HCT116 (cell line): Measurements from ENCODE around the gene CEP170B. TPM values are rescaled to one million over a fixed set of nuclear protein-coding genes. Genes with fewer than 3 reads are reported as not detected.

Source experiments
- ATAC-seq: fragments of 200-7000 bp; cut with Tn5 transposase; 2 replicates; pipeline ENCODE4 v1.9.1; 2020; ENCODE audit warnings: mild to moderate bottlenecking, moderate library complexity
- BruUV-seq: library from RNA; stranded (reverse); fragments of 400-500 nt; replicated peaks from 2 replicates; lab custom pipeline; 2021; lab: Mats Ljungman, UMichigan
- CTCF ChIA-PET: fragments of 300-600 bp; sonication (Branson Sonifier 250); formaldehyde crosslinking; loops from one replicate; lab custom pipeline; 2021; ENCODE audit warnings: antibody characterized with exemption; lab: Charles Lee
- POLR2A ChIA-PET: fragments of 300-600, 350-600 bp; sonication (Branson Sonifier 250); formaldehyde crosslinking; loops from one replicate; lab custom pipeline; 2021; ENCODE audit warnings: antibody characterized with exemption; lab: Charles Lee
- RAD21 ChIA-PET, 2 experiments: fragments of 300-600 bp; sonication (Branson Sonifier 250); formaldehyde crosslinking; loops; one replicate each; lab custom pipeline; 2023; ENCODE audit warnings: low total read pairs in 2 of 2; ENCODE audit not compliant: uncharacterized antibody in 2 of 2, unreplicated experiment in 2 of 2, low non-redundant PET in 1 of 2; lab: Charles Lee
- DNase-seq: peaks from one replicate; pipeline ENCODE4 v3.0.0-alpha.2; 2010; ENCODE audit warnings: low read depth, low spot score
- H2AFZ ChIP-seq: fragments of 200-600 bp; shearing (Covaris generic), sonication (generic); 2 replicates; pipeline ENCODE4 v1.6.1; 2017; ENCODE audit warnings: low read depth, mixed run types, mixed read lengths, antibody characterized with exemption, low read length; ENCODE audit not compliant: poor library complexity, severe bottlenecking
- H3K27ac ChIP-seq: 2 replicates; pipeline ENCODE4 v1.5.1; 2012; ENCODE audit warnings: low read depth, low read length
- H3K27me3 ChIP-seq: fragments of 200-600 bp; sonication (generic); 2 replicates; pipeline ENCODE4 v1.6.1; 2016; ENCODE audit warnings: mixed run types, low read length, mixed read lengths; ENCODE audit not compliant: insufficient read depth
- H3K36me3 ChIP-seq, 2 experiments: fragments of 200-500 bp in 1 of 2; fragments of 200-600 bp in 1 of 2; sonication (Bioruptor generic) in 1 of 2; sonication (generic) in 1 of 2; 2 replicates each; pipeline versions ENCODE4 v1.5.1 to v1.6.1; 2014 to 2016; ENCODE audit warnings: low read length in 2 of 2, inconsistent platforms in 1 of 2, mixed read lengths in 1 of 2, mixed run types in 1 of 2; ENCODE audit not compliant: insufficient read depth in 2 of 2, control insufficient read depth in 1 of 2
- H3K4me1 ChIP-seq, 2 experiments: fragments of 200-600 bp in 1 of 2; sonication (generic) in 1 of 2; 2 replicates each; pipeline versions ENCODE4 v1.5.1 to v1.6.1; 2012 to 2017; ENCODE audit warnings: low read length in 2 of 2, inconsistent platforms in 1 of 2, mild to moderate bottlenecking in 1 of 2, mixed read lengths in 1 of 2, mixed run types in 1 of 2, moderate library complexity in 1 of 2; ENCODE audit not compliant: insufficient read depth in 2 of 2, control insufficient read depth in 1 of 2
- H3K4me2 ChIP-seq: fragments of 200-600 bp; sonication (generic); 2 replicates; pipeline ENCODE4 v1.6.1; 2017; ENCODE audit warnings: mixed run types, low read length, mixed read lengths
- H3K4me3 ChIP-seq, 2 experiments: fragments of 200-600 bp in 1 of 2; sonication (generic) in 1 of 2; replicated peaks in 1 of 2; 2 replicates each; pipeline ENCODE4 v1.5.1; 2011 to 2016; ENCODE audit warnings: low read length in 2 of 2, control low read depth in 1 of 2, low read depth in 1 of 2, mild to moderate bottlenecking in 1 of 2, mixed read lengths in 1 of 2, mixed run types in 1 of 2
- H3K79me2 ChIP-seq: fragments of 200-600 bp; sonication (generic); 2 replicates; pipeline ENCODE4 v1.6.1; 2017; ENCODE audit warnings: mild to moderate bottlenecking, mixed run types, low read length, moderate library complexity, mixed read lengths; ENCODE audit not compliant: insufficient read depth
- H3K9ac ChIP-seq: fragments of 200-600 bp; sonication (generic); 2 replicates; pipeline ENCODE4 v1.6.1; 2016; ENCODE audit warnings: low read length, mixed read lengths
- H3K9me2 ChIP-seq: fragments of 200-600 bp; sonication (generic), shearing (Covaris generic); 2 replicates; pipeline ENCODE4 v1.6.1; 2017; ENCODE audit warnings: mixed run types, mild to moderate bottlenecking, moderate library complexity; ENCODE audit not compliant: insufficient read depth
- H3K9me3 ChIP-seq, 2 experiments: fragments of 200-500 bp in 1 of 2; fragments of 200-600 bp in 1 of 2; sonication (Bioruptor generic) in 1 of 2; sonication (generic) in 1 of 2; 2 replicates each; pipeline ENCODE4 v1.6.1; 2014 to 2017; ENCODE audit warnings: low read length in 2 of 2, mixed read lengths in 2 of 2, inconsistent platforms in 1 of 2, low read depth in 1 of 2, mild to moderate bottlenecking in 1 of 2, mixed run types in 1 of 2, moderate library complexity in 1 of 2; ENCODE audit not compliant: control insufficient read depth in 1 of 2, insufficient read depth in 1 of 2
- H4K20me1 ChIP-seq: fragments of 200-600 bp; sonication (generic), shearing (Covaris generic); 2 replicates; pipeline ENCODE4 v1.6.1; 2017; ENCODE audit warnings: mixed run types, mild to moderate bottlenecking, moderate library complexity; ENCODE audit not compliant: insufficient read depth
- CBX3 ChIP-seq: IDR thresholded peaks from 2 replicates; pipeline ENCODE4 v1.6.1; 2012; ENCODE audit warnings: low read depth
- CEBPB ChIP-seq: IDR thresholded peaks from 2 replicates; pipeline ENCODE4 v1.6.1; 2012; ENCODE audit warnings: low read depth
- ELF1 ChIP-seq: IDR thresholded peaks from 2 replicates; pipeline ENCODE4 v1.6.1; 2012; ENCODE audit warnings: low read depth, borderline replicate concordance
- EZH2phosphoT487 ChIP-seq: fragments of 200-600 bp; IDR thresholded peaks from 2 replicates; pipeline ENCODE4 v1.6.1; 2018; ENCODE audit warnings: antibody characterized with exemption, borderline replicate concordance
- FOSL1 ChIP-seq: IDR thresholded peaks from 2 replicates; pipeline ENCODE4 v1.6.1; 2012; ENCODE audit warnings: low read depth
- POLR2A ChIP-seq: IDR thresholded peaks from 2 replicates; pipeline ENCODE4 v1.7.0; 2011; ENCODE audit warnings: borderline replicate concordance; ENCODE audit not compliant: insufficient read depth, insufficient read length; ENCODE audit errors: extremely low read depth
- SIN3A ChIP-seq: IDR thresholded peaks from 2 replicates; pipeline ENCODE4 v1.6.1; 2012; ENCODE audit warnings: low read depth
- SP1 ChIP-seq: IDR thresholded peaks from 2 replicates; pipeline ENCODE4 v1.6.1; 2012; ENCODE audit warnings: low read depth
- SRF ChIP-seq: IDR thresholded peaks from 2 replicates; pipeline ENCODE4 v1.6.1; 2012; ENCODE audit warnings: low read depth
- TCF7L2 ChIP-seq: IDR thresholded peaks from 2 replicates; pipeline ENCODE4 v1.7.0; 2011; ENCODE audit warnings: borderline replicate concordance, inconsistent platforms; ENCODE audit not compliant: insufficient read depth, insufficient read length; ENCODE audit errors: extremely low read depth
- YY1 ChIP-seq: IDR thresholded peaks from 2 replicates; pipeline ENCODE4 v1.6.1; 2011; ENCODE audit warnings: low read length, low read depth, moderate library complexity, mild to moderate bottlenecking; ENCODE audit not compliant: insufficient replicate concordance; ENCODE audit errors: extremely low read depth
- ZFX ChIP-seq: fragments of 450-650 bp; IDR thresholded peaks from 2 replicates; pipeline ENCODE4 v1.6.1; 2017
- intact Hi-C: fragments of 100-400 bp; cut with micrococcal nuclease; formaldehyde crosslinking; loops from 2 replicates; pipeline ENCODE4 v1.10.0; 2022
- total RNA-seq: library from RNA; stranded (reverse); gene quantifications from one replicate; pipeline ENCODE4 v1.2.1, GENCODE V29; 2021; ENCODE audit not compliant: unreplicated experiment
- TF ChIP-seq, protein P1 (sequence below): IDR thresholded peaks from 2 replicates; pipeline ENCODE4 v1.6.1; 2012
- TF ChIP-seq, protein P2 (sequence below), 3 experiments: fragments of 200-600 bp in 1 of 3; sonication (generic) in 1 of 3; IDR thresholded peaks in 2 of 3; conservative IDR thresholded peaks in 1 of 3; 2 replicates each; pipeline ENCODE4 v1.5.1; 2012 to 2017; ENCODE audit warnings: low read depth in 2 of 3, low read length in 2 of 3, antibody characterized with exemption in 1 of 3, borderline replicate concordance in 1 of 3, control low read depth in 1 of 3, mild to moderate bottlenecking in 1 of 3, mixed read lengths in 1 of 3, mixed run types in 1 of 3, moderate library complexity in 1 of 3; ENCODE audit not compliant: insufficient read depth in 1 of 3
- TF ChIP-seq, protein P3 (sequence below): IDR thresholded peaks from 2 replicates; pipeline ENCODE4 v1.6.1; 2011; ENCODE audit warnings: mild to moderate bottlenecking, low read length, moderate library complexity; ENCODE audit not compliant: insufficient replicate concordance; ENCODE audit errors: extremely low read depth

Gene CEP170B
- total RNA-seq, 1 experiment from 2014 or later, result 45.9 TPM

DNA sequence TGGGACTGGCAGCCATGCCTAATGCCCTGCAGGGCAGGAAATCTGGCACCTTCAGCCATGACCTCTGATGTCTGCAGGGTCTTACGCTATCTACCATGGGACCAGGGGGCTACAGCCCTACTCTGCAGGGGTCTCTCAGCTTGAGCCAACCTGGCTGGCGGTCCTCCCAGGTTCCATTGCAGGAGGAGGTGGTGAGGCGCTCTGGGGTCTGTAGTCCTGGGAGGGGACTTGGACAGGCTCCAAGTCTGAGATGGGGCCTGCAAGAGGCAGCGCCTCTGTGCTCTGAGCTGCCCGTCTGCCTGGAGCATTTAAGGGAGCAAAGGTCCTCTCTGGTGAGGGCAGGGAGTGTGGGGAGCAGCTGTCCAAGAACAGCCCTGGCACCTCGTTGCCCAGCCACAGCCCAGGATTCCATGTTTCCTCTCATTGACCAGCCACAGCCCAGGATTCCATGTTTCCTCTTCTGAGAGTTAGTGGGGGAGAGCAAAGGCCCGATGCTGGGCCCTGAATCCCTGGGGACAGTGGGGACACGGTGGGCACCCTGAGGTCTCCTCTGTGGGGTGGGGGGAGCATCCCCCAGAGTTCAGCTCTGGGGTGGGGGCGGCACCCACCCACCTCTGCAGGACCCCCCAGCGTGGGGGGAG lies 60.3 kb downstream of the CEP170B start:
- H3K36me3 ChIP-seq, result no peaks in the 10 kb centered on the region
- POLR2A ChIA-PET, result no interaction called here
- H3K9me3 ChIP-seq, result peaks cover 0 to 8% of the 10 kb centered on the region in 2 experiments; a peak in 1 of 4 replicates
- no peak overlapping the region for H3K27ac ChIP-seq
- BruUV-seq, result no TSS peak
- CTCF ChIA-PET, result interaction anchor here (1.0 kb wide), 1 partner anchor 8 kb away, joined by 3 read pairs; no protein-coding TSS in a partner anchor
- no peaks in the 10 kb centered on the region for H3K4me1 ChIP-seq
- no peak for TF ChIP-seq SIN3A
- TF ChIP-seq CBX3, result no peak
- no peak for TF ChIP-seq EZH2phosphoT487
- TF ChIP-seq SP1, result no peak
- no peak for TF ChIP-seq FOSL1
- TF ChIP-seq CEBPB, result no peak
- TF ChIP-seq SRF, result no peak
- TF ChIP-seq, protein P1, sequence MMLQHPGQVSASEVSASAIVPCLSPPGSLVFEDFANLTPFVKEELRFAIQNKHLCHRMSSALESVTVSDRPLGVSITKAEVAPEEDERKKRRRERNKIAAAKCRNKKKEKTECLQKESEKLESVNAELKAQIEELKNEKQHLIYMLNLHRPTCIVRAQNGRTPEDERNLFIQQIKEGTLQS, result no peak
- no peak for TF ChIP-seq POLR2A
- TF ChIP-seq ZFX, result no peak
- TF ChIP-seq, protein P2, sequence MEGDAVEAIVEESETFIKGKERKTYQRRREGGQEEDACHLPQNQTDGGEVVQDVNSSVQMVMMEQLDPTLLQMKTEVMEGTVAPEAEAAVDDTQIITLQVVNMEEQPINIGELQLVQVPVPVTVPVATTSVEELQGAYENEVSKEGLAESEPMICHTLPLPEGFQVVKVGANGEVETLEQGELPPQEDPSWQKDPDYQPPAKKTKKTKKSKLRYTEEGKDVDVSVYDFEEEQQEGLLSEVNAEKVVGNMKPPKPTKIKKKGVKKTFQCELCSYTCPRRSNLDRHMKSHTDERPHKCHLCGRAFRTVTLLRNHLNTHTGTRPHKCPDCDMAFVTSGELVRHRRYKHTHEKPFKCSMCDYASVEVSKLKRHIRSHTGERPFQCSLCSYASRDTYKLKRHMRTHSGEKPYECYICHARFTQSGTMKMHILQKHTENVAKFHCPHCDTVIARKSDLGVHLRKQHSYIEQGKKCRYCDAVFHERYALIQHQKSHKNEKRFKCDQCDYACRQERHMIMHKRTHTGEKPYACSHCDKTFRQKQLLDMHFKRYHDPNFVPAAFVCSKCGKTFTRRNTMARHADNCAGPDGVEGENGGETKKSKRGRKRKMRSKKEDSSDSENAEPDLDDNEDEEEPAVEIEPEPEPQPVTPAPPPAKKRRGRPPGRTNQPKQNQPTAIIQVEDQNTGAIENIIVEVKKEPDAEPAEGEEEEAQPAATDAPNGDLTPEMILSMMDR (IDR thresholded peaks at IDR 0.05 in 2 of 3, conservative IDR thresholded peaks at IDR 0.05 in 1 of 3; ENCODE audit: borderline replicate concordance in 1 of 3, insufficient read depth in 1 of 3, low read depth in 2 of 3, low read length in 2 of 3), result no peak
- TF ChIP-seq, protein P3, sequence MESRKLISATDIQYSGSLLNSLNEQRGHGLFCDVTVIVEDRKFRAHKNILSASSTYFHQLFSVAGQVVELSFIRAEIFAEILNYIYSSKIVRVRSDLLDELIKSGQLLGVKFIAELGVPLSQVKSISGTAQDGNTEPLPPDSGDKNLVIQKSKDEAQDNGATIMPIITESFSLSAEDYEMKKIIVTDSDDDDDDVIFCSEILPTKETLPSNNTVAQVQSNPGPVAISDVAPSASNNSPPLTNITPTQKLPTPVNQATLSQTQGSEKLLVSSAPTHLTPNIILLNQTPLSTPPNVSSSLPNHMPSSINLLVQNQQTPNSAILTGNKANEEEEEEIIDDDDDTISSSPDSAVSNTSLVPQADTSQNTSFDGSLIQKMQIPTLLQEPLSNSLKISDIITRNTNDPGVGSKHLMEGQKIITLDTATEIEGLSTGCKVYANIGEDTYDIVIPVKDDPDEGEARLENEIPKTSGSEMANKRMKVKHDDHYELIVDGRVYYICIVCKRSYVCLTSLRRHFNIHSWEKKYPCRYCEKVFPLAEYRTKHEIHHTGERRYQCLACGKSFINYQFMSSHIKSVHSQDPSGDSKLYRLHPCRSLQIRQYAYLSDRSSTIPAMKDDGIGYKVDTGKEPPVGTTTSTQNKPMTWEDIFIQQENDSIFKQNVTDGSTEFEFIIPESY, result no peak
- TF ChIP-seq YY1, result no peak
- TF ChIP-seq ELF1, result no peak
- TF ChIP-seq TCF7L2, result no peak
- no peak overlapping the region for H3K4me3 ChIP-seq
- no peak for ATAC-seq
- no peak for DNase-seq
- H2AFZ ChIP-seq, result no peak overlapping the region
- H3K4me2 ChIP-seq, result no peak overlapping the region
- H4K20me1 ChIP-seq, result no peaks in the 10 kb centered on the region
- no peaks in the 10 kb centered on the region for H3K79me2 ChIP-seq
- no peaks in the 10 kb centered on the region for H3K27me3 ChIP-seq
- RAD21 ChIA-PET, result no interaction called here
- H3K9ac ChIP-seq, result no peak overlapping the region
- intact Hi-C loops, result no loop called here
- H3K9me2 ChIP-seq, result no peaks in the 10 kb centered on the region
